ENCODE results near the gene FGD1. TPM values are rescaled to one million over a fixed set of nuclear protein-coding genes. Genes with fewer than 3 reads are reported as not detected.

FGD1 gene
- total RNA-seq, 3 donors from 2014 or later = 2.6 to 3.7 (median 3.3) TPM

- Histone ChIP-seq H3K4me3 (peak within 1 kb of the TSS; percentile 65 to 80 (median 73)), H3K27ac (peak within 1 kb of the TSS; percentile 76 to 93), H3K4me1 (no peaks in the 10 kb centered on the region), H3K9me3 (no peaks in the 10 kb centered on the region), H3K27me3 (peaks cover 0 to 16% of the 10 kb centered on the region in 2 donors), H3K36me3 (no peaks in the 10 kb centered on the region)
- peak; percentile 81 to 83 for DNase-seq (ENCODE audit: low spot score in 2 of 2)
- intact Hi-C loops (cut with DNase I; ENCODE audit: low total_unique reads) = no loop called here
- TF ChIP-seq POLR2AphosphoS5 (IDR thresholded peaks at IDR 0.05) = peak in 2 of 3 donors; percentile 35 to 65
- TF ChIP-seq POLR2A (IDR thresholded peaks at IDR 0.05) = no peak
- TF ChIP-seq CTCF (IDR thresholded peaks at IDR 0.05) = no peak
These were observed 33.7 kb upstream of the FGD1 start, which contains the start of gene GNL3L for GRCh38 chrX:54529552-54530356. TSS of gene GNL3L (plus strand) at chrX:54530219. CDS start at chrX:54532567, 2,348 bp downstream.

- no peaks in the 10 kb centered on the region for H3K36me3 ChIP-seq
- intact Hi-C loops (cut with DNase I; ENCODE audit: low total_unique reads) = no loop called here
- peaks cover 0 to 22% of the 10 kb centered on the region in 2 donors for H3K27me3 ChIP-seq
- DNase-seq (ENCODE audit: low spot score in 2 of 2) = no peak
- H3K27ac ChIP-seq = peak overlapping the region; percentile 76 to 93
- no peaks in the 10 kb centered on the region for H3K4me1 ChIP-seq
- H3K4me3 ChIP-seq = peak overlapping the region; percentile 65 to 80 (median 73)
- H3K9me3 ChIP-seq = no peaks in the 10 kb centered on the region
- TF ChIP-seq CTCF (IDR thresholded peaks at IDR 0.05) (no peak), POLR2AphosphoS5 (IDR thresholded peaks at IDR 0.05) (no peak), POLR2A (IDR thresholded peaks at IDR 0.05) (no peak)
These were observed 33.1 kb upstream of the FGD1 start for GRCh38 chrX:54529151-54529550.

- Histone ChIP-seq H3K4me3 (no peak overlapping the region), H3K36me3 (no peaks in the 10 kb centered on the region), H3K27me3 (peaks cover 0 to 15% of the 10 kb centered on the region in 2 donors), H3K27ac (no peak overlapping the region), H3K4me1 (no peaks in the 10 kb centered on the region), H3K9me3 (no peaks in the 10 kb centered on the region)
- TF ChIP-seq POLR2A (IDR thresholded peaks at IDR 0.05) (no peak), CTCF (IDR thresholded peaks at IDR 0.05) (no peak), POLR2AphosphoS5 (IDR thresholded peaks at IDR 0.05) (no peak)
- no peak for DNase-seq (ENCODE audit: low spot score in 2 of 2)
- intact Hi-C loops (cut with DNase I; ENCODE audit: low total_unique reads) = no loop called here
These were observed 13.4 kb upstream of the FGD1 start for GRCh38 chrX:54509400-54509799.

DNA sequence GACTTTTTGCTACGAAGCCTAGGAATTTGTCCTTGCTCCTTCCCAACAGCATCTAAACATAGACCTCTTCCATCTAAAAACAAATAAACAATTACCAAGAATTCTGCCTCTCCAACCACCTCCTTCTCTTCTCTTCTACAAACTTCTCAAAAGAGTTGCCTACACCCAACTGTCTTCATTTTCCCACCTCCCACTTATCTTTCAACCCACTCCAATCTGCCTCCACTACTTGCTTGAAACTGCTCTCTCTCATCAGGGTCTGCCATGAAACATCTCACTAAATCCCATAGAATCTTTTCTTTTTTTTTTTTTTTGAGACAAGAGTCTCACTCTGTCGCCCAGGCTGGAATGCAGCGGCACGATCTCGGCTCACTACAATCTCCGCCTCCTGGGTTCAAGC, 902 bp upstream of the FGD1 start:
- H3K36me3 ChIP-seq = no peaks in the 10 kb centered on the region
- peak overlapping the region; percentile 60 to 73 for H3K27ac ChIP-seq
- peak overlapping the region in 1 of 3 donors; percentile 65 for H3K4me3 ChIP-seq
- no peaks in the 10 kb centered on the region for H3K4me1 ChIP-seq
- no peaks in the 10 kb centered on the region for H3K9me3 ChIP-seq
- H3K27me3 ChIP-seq = peaks cover 0 to 37% of the 10 kb centered on the region in 2 donors
- no peak for DNase-seq (ENCODE audit: low spot score in 2 of 2)
- intact Hi-C loops (cut with DNase I; ENCODE audit: low total_unique reads) = no loop called here
- no peak for TF ChIP-seq CTCF (IDR thresholded peaks at IDR 0.05)
- no peak for TF ChIP-seq POLR2AphosphoS5 (IDR thresholded peaks at IDR 0.05)
- no peak for TF ChIP-seq POLR2A (IDR thresholded peaks at IDR 0.05)

- Histone ChIP-seq H3K27me3 (peaks cover 0 to 37% of the 10 kb centered on the region in 2 donors), H3K9me3 (no peaks in the 10 kb centered on the region), H3K4me3 (peak overlapping the region; percentile 57 to 65 (median 64)), H3K4me1 (no peaks in the 10 kb centered on the region), H3K36me3 (no peaks in the 10 kb centered on the region), H3K27ac (peak overlapping the region; percentile 60 to 73)
- TF ChIP-seq CTCF (IDR thresholded peaks at IDR 0.05) (no peak), POLR2A (IDR thresholded peaks at IDR 0.05) (no peak), POLR2AphosphoS5 (IDR thresholded peaks at IDR 0.05) (no peak)
- DNase-seq (ENCODE audit: low spot score in 2 of 2) = no peak
- intact Hi-C loops (cut with DNase I; ENCODE audit: low total_unique reads) = no loop called here
These were observed 451 bp upstream of the FGD1 start for GRCh38 chrX:54496517-54496852.
